Measurements from ENCODE around the gene NEU3.
"Not testable (repeated sequence)": the region's sequence is repeated elsewhere in the genome, so short reads cannot be mapped to it uniquely, and the experiment has no call there.

NEU3 gene

GRCh38 chr11:75029836-75030631 is 41.3 kb downstream of the NEU3 start:
- DNase-seq (ENCODE audit: low read depth, low spot score): no peak

DNA sequence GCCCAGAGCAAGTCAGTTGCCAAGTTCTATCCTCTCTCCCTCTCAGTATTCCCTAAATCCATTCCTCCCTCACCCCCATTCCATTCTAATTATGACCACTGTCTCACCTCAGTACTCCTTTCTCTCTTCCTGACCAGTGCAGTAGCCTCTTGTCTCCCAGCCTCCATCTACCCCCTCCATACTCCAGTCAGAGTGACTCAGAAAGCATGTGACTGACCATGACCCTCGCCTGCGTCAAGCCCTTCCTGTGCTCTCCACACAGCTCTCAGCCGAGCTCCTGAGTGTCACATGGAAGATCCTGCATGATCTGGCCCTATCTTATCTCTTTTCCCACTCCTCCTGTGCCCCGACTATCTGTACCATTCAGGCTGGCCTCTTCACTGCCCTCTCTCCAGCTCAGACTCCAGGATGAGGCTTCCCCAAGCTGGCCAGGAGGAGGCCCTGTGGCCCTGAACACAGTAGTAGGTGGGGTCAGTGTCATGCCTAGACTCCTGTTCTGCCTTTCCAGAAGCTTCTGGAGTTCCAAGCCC is 42.6 kb downstream of the NEU3 start:
- peak; percentile 62 for DNase-seq (ENCODE audit: low read depth, low spot score)

GRCh38 chr11:75031771-75032549 is 43.2 kb downstream of the NEU3 start:
- DNase-seq (ENCODE audit: low read depth, low spot score): peak; percentile 72

GRCh38 chr11:75032550-75032935 is 43.8 kb downstream of the NEU3 start:
- DNase-seq (ENCODE audit: low read depth, low spot score): no peak

GRCh38 chr11:75033916-75034315 is 45.2 kb downstream of the NEU3 start:
- no peak for DNase-seq (ENCODE audit: low read depth, low spot score)

GRCh38 chr11:75035256-75035655 is 46.5 kb downstream of the NEU3 start:
- DNase-seq (ENCODE audit: low read depth, low spot score): no peak

DNA sequence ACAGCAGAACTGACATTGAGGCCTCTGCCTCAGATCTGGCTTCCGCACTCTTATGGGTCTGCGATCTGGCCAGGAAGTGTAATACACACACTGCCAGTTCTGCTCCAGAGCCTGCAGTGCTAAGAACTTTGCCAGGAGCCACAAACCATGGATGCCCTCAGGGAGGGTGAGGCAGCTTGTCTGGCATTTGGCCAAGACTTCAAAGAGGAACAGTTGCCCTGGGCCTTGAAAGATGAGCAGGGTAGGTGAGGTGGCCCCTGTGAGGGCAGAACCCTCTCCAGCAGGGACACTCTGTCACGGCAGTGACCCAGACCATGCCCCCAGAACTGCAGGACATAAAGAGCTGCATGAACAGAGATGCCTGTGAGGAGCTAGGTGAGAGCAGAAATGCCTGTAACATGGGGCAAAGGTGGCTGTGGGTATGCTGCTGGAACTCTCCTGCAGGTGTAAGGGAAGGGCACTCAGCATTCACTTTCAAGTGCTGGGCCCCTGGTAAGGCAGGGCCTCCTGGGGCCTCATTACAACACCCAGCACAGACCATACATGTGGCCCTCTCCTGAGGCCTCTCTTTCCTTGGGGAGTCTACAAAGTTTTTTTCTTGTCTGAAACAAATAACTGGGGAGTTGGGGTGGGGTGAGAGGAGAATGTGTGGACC is 47.3 kb downstream of the NEU3 start:
- DNase-seq (ENCODE audit: low read depth, low spot score): peak; percentile 52

- no peak for DNase-seq (ENCODE audit: low read depth, low spot score)
These were observed 51.5 kb downstream of the NEU3 start for GRCh38 chr11:75040167-75040770.

DNA sequence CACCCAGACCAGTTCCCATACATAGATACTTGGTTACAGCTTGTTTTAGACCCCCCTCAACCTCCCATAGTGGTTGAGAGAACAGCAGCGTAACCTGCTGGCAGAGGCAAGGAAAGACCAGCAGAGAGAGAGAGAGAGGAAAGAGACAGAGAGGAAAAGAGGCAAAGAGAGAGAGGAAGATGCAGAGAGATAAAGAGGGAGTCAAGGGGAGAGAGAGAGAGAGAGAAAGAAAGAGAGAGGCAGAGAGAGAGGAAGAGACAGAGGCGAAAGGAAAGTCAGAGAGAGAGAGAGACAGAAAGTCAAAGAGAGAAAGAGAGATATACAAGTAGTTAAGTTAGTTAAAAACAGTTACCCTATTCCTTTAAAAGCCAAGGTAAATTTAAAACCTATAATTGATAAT is 52.5 kb downstream of the NEU3 start:
- DNase-seq (ENCODE audit: low read depth, low spot score): no peak

DNA sequence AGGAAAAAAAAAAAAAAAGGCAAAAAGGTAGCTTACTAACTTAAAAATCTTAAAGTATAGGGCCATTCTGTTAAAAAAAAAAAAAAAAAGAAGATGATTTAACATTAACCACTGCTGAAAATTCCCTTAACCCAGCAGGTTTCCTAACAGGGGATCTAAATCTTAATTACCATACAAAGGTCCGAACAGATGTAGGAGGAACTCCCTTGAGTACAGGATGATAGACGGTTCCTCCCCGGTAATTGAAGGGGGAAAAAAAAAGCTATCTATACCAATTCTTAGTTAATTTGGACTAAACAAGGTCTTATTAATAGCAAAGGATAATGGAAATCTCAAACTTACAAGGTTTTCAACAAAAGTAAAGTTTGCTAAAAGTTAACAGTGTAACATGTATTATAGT is 53.1 kb downstream of the NEU3 start:
- DNase-seq (ENCODE audit: low read depth, low spot score): not testable (repeated sequence)

GRCh38 chr11:75044381-75045170 is 55.8 kb downstream of the NEU3 start:
- DNase-seq (ENCODE audit: low read depth, low spot score): not testable (repeated sequence)

GRCh38 chr11:75046668-75047067 is 57.9 kb downstream of the NEU3 start:
- not testable (repeated sequence) for DNase-seq (ENCODE audit: low read depth, low spot score)

GRCh38 chr11:75047191-75047590 is 58.5 kb downstream of the NEU3 start:
- DNase-seq (ENCODE audit: low read depth, low spot score): no peak

GRCh38 chr11:75049501-75050266 is 61.0 kb downstream of the NEU3 start:
- not testable (repeated sequence) for DNase-seq (ENCODE audit: low read depth, low spot score)

- no peak for DNase-seq (ENCODE audit: low read depth, low spot score)
These were observed 61.8 kb downstream of the NEU3 start for GRCh38 chr11:75050516-75050915.

- DNase-seq (ENCODE audit: low read depth, low spot score): no peak
These were observed 62.3 kb downstream of the NEU3 start for GRCh38 chr11:75051043-75051442.

GRCh38 chr11:75052457-75052856 is 63.7 kb downstream of the NEU3 start:
- no peak for DNase-seq (ENCODE audit: low read depth, low spot score)

- no peak for DNase-seq (ENCODE audit: low read depth, low spot score)
These were observed 66.8 kb downstream of the NEU3 start for GRCh38 chr11:75055511-75055910.

GRCh38 chr11:75056814-75057213 is 68.1 kb downstream of the NEU3 start:
- DNase-seq (ENCODE audit: low read depth, low spot score): no peak

- no peak for DNase-seq (ENCODE audit: low read depth, low spot score)
These were observed 70.6 kb downstream of the NEU3 start for GRCh38 chr11:75059299-75059698.

All from astrocyte of the hippocampus (primary cell).